GM18505 (cell line): ENCODE results near the gene HELZ2.
"Not testable (repeated sequence)": the region's sequence is repeated elsewhere in the genome, so short reads cannot be mapped to it uniquely, and the experiment has no call there.

ENCODE experiments used
- ATAC-seq: cut with Tn5 transposase; IDR thresholded peaks from one replicate; pipeline ENCODE4 v1.9.1; 2021; ENCODE audit not compliant: unreplicated experiment
- POLR2A ChIP-seq: IDR thresholded peaks from 4 replicates; pipeline ENCODE4 v1.6.1; 2011; ENCODE audit warnings: borderline replicate concordance; ENCODE audit not compliant: insufficient read depth, insufficient read length; ENCODE audit errors: extremely low read depth

HELZ2 gene

GRCh38 chr20:63560333-63560805 is 13.7 kb downstream of the HELZ2 start:
- no peak for ATAC-seq
- TF ChIP-seq POLR2A = no peak

- not testable (repeated sequence) for ATAC-seq
These were observed 14.3 kb downstream of the HELZ2 start for GRCh38 chr20:63559485-63560332.

GRCh38 chr20:63558804-63559484 is 15.1 kb downstream of the HELZ2 start:
- ATAC-seq = no peak
- no peak for TF ChIP-seq POLR2A

GRCh38 chr20:63557481-63557891 is 16.6 kb downstream of the HELZ2 start:
- ATAC-seq = no peak
- no peak for TF ChIP-seq POLR2A

- TF ChIP-seq POLR2A = no peak
- ATAC-seq = no peak
These were observed 17.1 kb downstream of the HELZ2 start for GRCh38 chr20:63556873-63557478.

- TF ChIP-seq POLR2A = no peak
- ATAC-seq = no peak
These were observed 18.2 kb downstream of the HELZ2 start for GRCh38 chr20:63555661-63556381.

GRCh38 chr20:63554361-63555278 is 19.4 kb downstream of the HELZ2 start:
- no peak for TF ChIP-seq POLR2A
- no peak for ATAC-seq

GRCh38 chr20:63553933-63554290 is 20.1 kb downstream of the HELZ2 start, which contains the start of gene FNDC11:
FNDC11 (plus strand) TSS chr20:63554159; CDS start chr20:63555664, 1,505 bp downstream.
- no peak for TF ChIP-seq POLR2A
- ATAC-seq = peak; percentile 26

- no peak for TF ChIP-seq POLR2A
These were observed 20.6 kb downstream of the HELZ2 start for GRCh38 chr20:63553251-63553932.

GRCh38 chr20:63552481-63553249 is 21.4 kb downstream of the HELZ2 start:
- ATAC-seq = peak; percentile 32
- peak; percentile 20 for TF ChIP-seq POLR2A

More at GRCh38 chr20:63553251-63553932, 20.6 kb downstream of the HELZ2 start:
- ATAC-seq = peak; percentile 49

- ATAC-seq = no peak
- TF ChIP-seq POLR2A = no peak
These were observed 23.0 kb downstream of the HELZ2 start for GRCh38 chr20:63551068-63551467.
